ENCODE measurements around the gene ABLIM2.

GRCh38 chr4:8180310-8181093, 21.9 kb upstream of the ABLIM2 start:
- TF ChIP-seq POLR2A (IDR thresholded peaks at IDR 0.05; ENCODE audit: insufficient read depth in 1 of 2, low read depth in 2 of 2, low read length in 2 of 2): no peak
- no peak for TF ChIP-seq MED8 (CRISPR knock-in tag; IDR thresholded peaks at IDR 0.05; ENCODE audit: insufficient replicate concordance)
- TF ChIP-seq HDAC2 (CRISPR knock-in tag; IDR thresholded peaks at IDR 0.05): no peak
- no peak for TF ChIP-seq SOX13 (IDR thresholded peaks at IDR 0.05)
- no peak for TF ChIP-seq SOX13 (CRISPR knock-in tag; conservative IDR thresholded peaks at IDR 0.05 in 1 of 2, IDR thresholded peaks at IDR 0.05 in 1 of 2)
- TF ChIP-seq, protein P1, sequence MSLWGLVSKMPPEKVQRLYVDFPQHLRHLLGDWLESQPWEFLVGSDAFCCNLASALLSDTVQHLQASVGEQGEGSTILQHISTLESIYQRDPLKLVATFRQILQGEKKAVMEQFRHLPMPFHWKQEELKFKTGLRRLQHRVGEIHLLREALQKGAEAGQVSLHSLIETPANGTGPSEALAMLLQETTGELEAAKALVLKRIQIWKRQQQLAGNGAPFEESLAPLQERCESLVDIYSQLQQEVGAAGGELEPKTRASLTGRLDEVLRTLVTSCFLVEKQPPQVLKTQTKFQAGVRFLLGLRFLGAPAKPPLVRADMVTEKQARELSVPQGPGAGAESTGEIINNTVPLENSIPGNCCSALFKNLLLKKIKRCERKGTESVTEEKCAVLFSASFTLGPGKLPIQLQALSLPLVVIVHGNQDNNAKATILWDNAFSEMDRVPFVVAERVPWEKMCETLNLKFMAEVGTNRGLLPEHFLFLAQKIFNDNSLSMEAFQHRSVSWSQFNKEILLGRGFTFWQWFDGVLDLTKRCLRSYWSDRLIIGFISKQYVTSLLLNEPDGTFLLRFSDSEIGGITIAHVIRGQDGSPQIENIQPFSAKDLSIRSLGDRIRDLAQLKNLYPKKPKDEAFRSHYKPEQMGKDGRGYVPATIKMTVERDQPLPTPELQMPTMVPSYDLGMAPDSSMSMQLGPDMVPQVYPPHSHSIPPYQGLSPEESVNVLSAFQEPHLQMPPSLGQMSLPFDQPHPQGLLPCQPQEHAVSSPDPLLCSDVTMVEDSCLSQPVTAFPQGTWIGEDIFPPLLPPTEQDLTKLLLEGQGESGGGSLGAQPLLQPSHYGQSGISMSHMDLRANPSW (CRISPR knock-in tag; IDR thresholded peaks at IDR 0.05; ENCODE audit: borderline replicate concordance): no peak
- no peak for TF ChIP-seq NR2C2 (CRISPR knock-in tag; IDR thresholded peaks at IDR 0.05; ENCODE audit: borderline replicate concordance)
- TF ChIP-seq CREB1 (IDR thresholded peaks at IDR 0.05): no peak
- TF ChIP-seq CREB1 (CRISPR knock-in tag; IDR thresholded peaks at IDR 0.05): no peak
- TF ChIP-seq EZH2 (conservative IDR thresholded peaks at IDR 0.05; ENCODE audit: low read depth, low read length): no peak
- no peak for TF ChIP-seq SRSF4 (IDR thresholded peaks at IDR 0.05; ENCODE audit: low read depth, low read length, poor library complexity, severe bottlenecking)
- TF ChIP-seq HNRNPH1 (optimal IDR thresholded peaks at IDR 0.05; ENCODE audit: low read depth, low read length): no peak
- TF ChIP-seq RBAK (CRISPR knock-in tag; IDR thresholded peaks at IDR 0.05): no peak
- TF ChIP-seq SMYD3 (CRISPR knock-in tag; IDR thresholded peaks at IDR 0.05): no peak
- no peak for TF ChIP-seq ZNF614 (CRISPR knock-in tag; IDR thresholded peaks at IDR 0.05; ENCODE audit: borderline replicate concordance)

Measured in HepG2 (cell line).